ENCODE data around the gene DNAJC15. TPM values are rescaled to one million over a fixed set of nuclear protein-coding genes. Genes with fewer than 3 reads are reported as not detected.

DNAJC15 gene
- total RNA-seq, 1 experiment from 2014 or later = 72.2 TPM

DNA sequence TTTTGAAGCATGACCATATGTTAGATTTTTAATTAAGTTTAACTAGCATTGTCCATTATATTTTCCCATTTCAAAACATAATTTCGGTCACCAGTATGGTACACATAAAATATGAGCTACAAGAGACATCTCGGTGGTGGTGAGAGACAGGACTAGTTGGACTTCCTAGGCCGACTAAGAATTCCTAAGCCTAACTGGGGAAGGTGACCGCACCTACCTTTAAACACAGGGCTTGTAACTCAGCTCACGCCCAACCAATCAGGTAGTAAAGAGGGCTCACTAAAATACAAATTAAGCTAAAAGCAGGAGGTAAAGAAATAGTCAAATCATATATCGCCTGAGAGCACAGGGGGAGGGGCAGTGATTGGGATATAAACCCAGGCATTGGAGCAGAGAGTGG lies 22.9 kb downstream of the DNAJC15 start:
- TF ChIP-seq, protein P1, sequence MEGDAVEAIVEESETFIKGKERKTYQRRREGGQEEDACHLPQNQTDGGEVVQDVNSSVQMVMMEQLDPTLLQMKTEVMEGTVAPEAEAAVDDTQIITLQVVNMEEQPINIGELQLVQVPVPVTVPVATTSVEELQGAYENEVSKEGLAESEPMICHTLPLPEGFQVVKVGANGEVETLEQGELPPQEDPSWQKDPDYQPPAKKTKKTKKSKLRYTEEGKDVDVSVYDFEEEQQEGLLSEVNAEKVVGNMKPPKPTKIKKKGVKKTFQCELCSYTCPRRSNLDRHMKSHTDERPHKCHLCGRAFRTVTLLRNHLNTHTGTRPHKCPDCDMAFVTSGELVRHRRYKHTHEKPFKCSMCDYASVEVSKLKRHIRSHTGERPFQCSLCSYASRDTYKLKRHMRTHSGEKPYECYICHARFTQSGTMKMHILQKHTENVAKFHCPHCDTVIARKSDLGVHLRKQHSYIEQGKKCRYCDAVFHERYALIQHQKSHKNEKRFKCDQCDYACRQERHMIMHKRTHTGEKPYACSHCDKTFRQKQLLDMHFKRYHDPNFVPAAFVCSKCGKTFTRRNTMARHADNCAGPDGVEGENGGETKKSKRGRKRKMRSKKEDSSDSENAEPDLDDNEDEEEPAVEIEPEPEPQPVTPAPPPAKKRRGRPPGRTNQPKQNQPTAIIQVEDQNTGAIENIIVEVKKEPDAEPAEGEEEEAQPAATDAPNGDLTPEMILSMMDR (IDR thresholded peaks at IDR 0.05; ENCODE audit: insufficient read depth in 1 of 2, low read depth in 1 of 2, low read length in 1 of 2, severe bottlenecking in 1 of 2, unreplicated experiment in 1 of 2) = no peak
- H3K4me1 ChIP-seq = peaks cover 70% of the 10 kb centered on the region
- Mint-ChIP-seq H3K27ac (ENCODE audit: unreplicated experiment) (peak overlapping the region; percentile 82), H3K36me3 (ENCODE audit: insufficient read depth, unreplicated experiment) (peaks cover 12% of the 10 kb centered on the region), H3K4me1 (ENCODE audit: low read depth, unreplicated experiment) (peaks cover 45% of the 10 kb centered on the region), H3K9me3 (ENCODE audit: unreplicated experiment) (no peaks in the 10 kb centered on the region), H3K4me3 (ENCODE audit: unreplicated experiment) (no peak overlapping the region), H3K27me3 (ENCODE audit: insufficient read depth, unreplicated experiment) (no peaks in the 10 kb centered on the region)
- no TSS peak for BruUV-seq (replicated peaks)
- H3K27me3 ChIP-seq (replicated peaks; ENCODE audit: control insufficient read depth, insufficient read depth, low read length) = no peaks in the 10 kb centered on the region
- no peaks in the 10 kb centered on the region for H3K36me3 ChIP-seq (ENCODE audit: control insufficient read depth, insufficient read depth, low read length)
- H3K4me3 ChIP-seq (ENCODE audit: low read depth, low read length) = no peak overlapping the region
- H3K9me3 ChIP-seq = 0 out of 2 replicates have a peak, but pooled peaks cover 3% of the 10 kb centered on the region
- ChIA-PET POLR2A (interaction anchor here (1.4 kb wide), 1 partner anchor 9 kb away, joined by 11 read pairs; no protein-coding TSS in a partner anchor), CTCF (no interaction called here)
- intact Hi-C loops (cut with micrococcal nuclease; ENCODE audit: unreplicated experiment) = no loop called here
- no peak for DNase-seq

DNA sequence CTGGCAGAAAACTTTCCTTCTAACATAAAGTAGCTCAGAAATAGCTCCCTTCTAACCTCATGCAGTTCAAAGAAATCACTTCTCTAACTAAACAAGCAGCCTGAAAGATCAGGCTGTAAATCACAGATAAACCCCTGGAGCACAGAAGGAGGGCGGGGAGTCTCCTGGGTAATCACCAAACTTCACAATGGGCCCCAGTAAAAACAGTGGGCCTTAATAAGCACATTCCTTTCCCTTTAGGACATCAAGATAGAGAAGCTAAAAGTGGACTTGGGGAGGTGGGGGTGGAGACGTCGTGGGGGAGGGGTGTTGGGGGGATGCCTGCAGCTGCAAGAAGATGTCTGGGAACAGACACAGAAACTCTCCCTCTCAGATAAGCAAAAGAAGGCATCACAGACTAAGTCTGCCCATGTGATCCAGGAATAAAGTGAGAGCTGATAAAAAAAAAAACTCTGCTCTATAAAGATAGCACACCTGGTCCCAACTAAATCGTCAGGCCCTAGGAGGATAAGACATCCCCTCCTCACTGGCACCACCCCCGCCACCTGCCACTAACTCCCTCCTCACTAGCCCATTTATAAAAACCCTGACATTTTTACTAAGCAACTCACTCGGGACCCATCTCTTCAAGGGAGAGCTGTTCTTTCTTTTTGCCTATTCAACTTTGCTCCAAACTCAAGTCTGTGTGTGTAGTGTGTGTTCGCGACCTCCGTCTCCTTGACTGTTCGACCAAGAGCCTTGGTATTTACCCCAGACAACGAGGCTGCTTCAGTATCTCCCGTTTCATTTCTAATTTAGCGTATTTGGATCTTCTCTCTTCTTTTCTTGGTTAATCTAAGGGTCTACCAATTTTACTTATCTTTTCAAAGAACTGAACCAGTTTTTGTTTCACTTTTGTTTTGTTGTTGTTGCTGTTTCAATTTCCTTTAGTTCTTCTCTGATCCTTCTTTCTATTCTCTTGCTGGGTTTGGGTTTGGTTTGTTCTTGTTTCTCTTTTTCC lies 31.7 kb downstream of the DNAJC15 start:
- intact Hi-C loops (cut with micrococcal nuclease; ENCODE audit: unreplicated experiment) = loop anchor here (1.0 to 2.0 kb wide), 7 partner anchors 10 to 86 kb away; partner anchors contain the start of genes DNAJC15 and EPSTI1

More for the DNA sequence above, 31.7 kb downstream of the DNAJC15 start:
- H3K9me3 Mint-ChIP-seq (ENCODE audit: unreplicated experiment) = no peaks in the 10 kb centered on the region
- POLR2A ChIA-PET = interaction anchor here (0.5 to 1.6 kb wide), 27 partner anchors 8 to 462 kb away, joined by 3 to 15 read pairs (median 4); partner anchors contain the start of genes DNAJC15 and EPSTI1
- Histone ChIP-seq H3K4me3 (ENCODE audit: low read depth, low read length) (peak overlapping the region; percentile 35), H3K27me3 (replicated peaks; ENCODE audit: control insufficient read depth, insufficient read depth, low read length) (no peaks in the 10 kb centered on the region), H3K4me1 (peaks cover 58% of the 10 kb centered on the region), H3K9me3 (peaks cover 14% of the 10 kb centered on the region), H3K36me3 (ENCODE audit: control insufficient read depth, insufficient read depth, low read length) (no peaks in the 10 kb centered on the region)
- H3K27me3 Mint-ChIP-seq (ENCODE audit: insufficient read depth, unreplicated experiment) = no peaks in the 10 kb centered on the region
- BruUV-seq (replicated peaks) = no TSS peak
- peak; percentile 93 to 95 for DNase-seq
- H3K36me3 Mint-ChIP-seq (ENCODE audit: insufficient read depth, unreplicated experiment) = no peaks in the 10 kb centered on the region
- CTCF ChIA-PET = interaction anchor here (0.6 to 2.1 kb wide), 8 partner anchors 9 to 141 kb away, joined by 3 to 18 read pairs (median 4); partner anchors contain the start of gene EPSTI1
- no peak overlapping the region for H3K4me3 Mint-ChIP-seq (ENCODE audit: unreplicated experiment)
- no peak overlapping the region for H3K27ac Mint-ChIP-seq (ENCODE audit: unreplicated experiment)
- TF ChIP-seq, protein P1 (IDR thresholded peaks at IDR 0.05; ENCODE audit: insufficient read depth in 1 of 2, low read depth in 1 of 2, low read length in 1 of 2, severe bottlenecking in 1 of 2, unreplicated experiment in 1 of 2) = no peak
- H3K4me1 Mint-ChIP-seq (ENCODE audit: low read depth, unreplicated experiment) = peaks cover 14% of the 10 kb centered on the region

Data from Caco-2 (cell line).